Spleen (tissue), 11 donors: ENCODE results near the gene SUSD6. TPM values are rescaled to one million over a fixed set of nuclear protein-coding genes. Genes with fewer than 3 reads are reported as not detected.
A peak's percentile ranks its signal among the peaks of the same experiment; 100 is the strongest.

Experiments
- DNase-seq: peaks from one replicate; pipeline ENCODE4 v3.0.0-alpha.2; 2020
- H3K27ac ChIP-seq, 8 donors: fragments of 200-600 bp; sonication (generic) in 7 of 8; 1 replicate in 4 of 8; 2 replicates in 4 of 8; pipeline versions ENCODE4 v1.5.0 to v1.8.0; 2016 to 2021; ENCODE audit warnings: inconsistent platforms in 4 of 8, mild to moderate bottlenecking in 4 of 8, moderate library complexity in 1 of 8
- H3K27me3 ChIP-seq, 7 donors: fragments of 200-600 bp; sonication (generic) in 6 of 7; replicated peaks in 1 of 7; 1 replicate in 4 of 7; 2 replicates in 3 of 7; pipeline versions ENCODE4 v1.5.0 to v1.8.0; 2016 to 2021; ENCODE audit warnings: inconsistent platforms in 3 of 7, mild to moderate bottlenecking in 1 of 7
- H3K36me3 ChIP-seq, 6 donors: fragments of 200-600 bp; sonication (generic) in 5 of 6; 1 replicate in 4 of 6; 2 replicates in 2 of 6; pipeline versions ENCODE4 v1.5.0 to v1.8.0; 2016 to 2021; ENCODE audit warnings: inconsistent platforms in 2 of 6
- H3K4me1 ChIP-seq, 6 donors: fragments of 200-600 bp; sonication (generic) in 5 of 6; 1 replicate in 3 of 6; 2 replicates in 3 of 6; pipeline versions ENCODE4 v1.5.0 to v1.8.0; 2016 to 2021; ENCODE audit warnings: inconsistent platforms in 3 of 6
- H3K4me3 ChIP-seq, 8 donors: fragments of 200-600 bp; sonication (generic) in 7 of 8; 1 replicate in 4 of 8; 2 replicates in 4 of 8; pipeline versions ENCODE4 v1.5.0 to v1.8.0; 2016 to 2021; ENCODE audit warnings: inconsistent platforms in 4 of 8, mild to moderate bottlenecking in 4 of 8, moderate library complexity in 2 of 8
- H3K9me3 ChIP-seq, 8 donors: fragments of 200-600 bp; sonication (generic) in 7 of 8; 1 replicate in 4 of 8; 2 replicates in 4 of 8; pipeline versions ENCODE4 v1.5.0 to v1.8.0; 2016 to 2021; ENCODE audit warnings: inconsistent platforms in 4 of 8
- POLR2A ChIP-seq, 3 donors: fragments of 450-650 bp; IDR thresholded peaks; one replicate each; pipeline ENCODE4 v1.5.1; 2017; ENCODE audit warnings: antibody characterized with exemption in 3 of 3, mild to moderate bottlenecking in 1 of 3
- POLR2AphosphoS5 ChIP-seq, 3 donors: sonication (generic); formaldehyde crosslinking; IDR thresholded peaks; one replicate each; pipeline ENCODE4 v1.5.1; 2017; ENCODE audit warnings: antibody characterized with exemption in 3 of 3
- WGBS, 5 donors: extraction: QIAGEN DNeasy Blood & Tissue Kit in 3 of 5; methylation state at CpG; one replicate each; pipeline versions ENCODE4 v1.1.5 to v1.1.7; 2013 to 2018; 5-methylcytosine and 5-hydroxymethylcytosine counted together
- intact Hi-C: fragments of 100-400 bp; cut with DNase I; formaldehyde crosslinking; loops from one replicate; pipeline ENCODE4 v1.15.0; 2023; ENCODE audit warnings: low total_unique reads
- polyA plus RNA-seq, 3 donors: library from polyadenylated mRNA; stranded (reverse); fragments of 200-250 nt; gene quantifications; one replicate each; pipeline ENCODE4 v1.2.1, GENCODE V29; 2013
- total RNA-seq, 7 donors: library from RNA; depleted of rRNA in 3 of 7; stranded (reverse); fragments of >200 nt in 3 of 7; fragmentation: NEBNext Ultra II Directional in 4 of 7; extraction: Animal tissue kit (Norgen Biotek cat#: 25700) in 4 of 7; gene quantifications; one replicate each; pipeline versions ENCODE4 v1.1.0 to v1.2.1, GENCODE V29; 2016 to 2021
- TF ChIP-seq, protein P1 (sequence below), 11 experiments: fragments of 200-600 bp in 7 of 11; fragments of 450-650 bp in 4 of 11; sonication (generic) in 4 of 11; IDR thresholded peaks in 8 of 11; conservative IDR thresholded peaks in 3 of 11; 1 replicate in 7 of 11; 2 replicates in 4 of 11; pipeline versions ENCODE4 v1.4.0 to v1.8.0; 2016 to 2021; ENCODE audit warnings: antibody characterized with exemption in 11 of 11, inconsistent platforms in 4 of 11, mild to moderate bottlenecking in 1 of 11
- donor health status: healthy with polysubstance abuse.
- donor health status: DM: no; HTN: no; CAD: no; lungs with moderate emphysema.
- donor health status: DM: no; HTN: no; CAD: no.
- donor health status: Bipolar disorder and iron deficiency.
- donor health status: healthy.
- donor health status: DM: no; HTN: no; CAD: no.
- donor health status: DM: yes; HTN: yes; CAD: no.

SUSD6 gene
- total and polyA plus RNA-seq, 10 donors, result 10.7 to 120 (median 86.4) TPM

DNA sequence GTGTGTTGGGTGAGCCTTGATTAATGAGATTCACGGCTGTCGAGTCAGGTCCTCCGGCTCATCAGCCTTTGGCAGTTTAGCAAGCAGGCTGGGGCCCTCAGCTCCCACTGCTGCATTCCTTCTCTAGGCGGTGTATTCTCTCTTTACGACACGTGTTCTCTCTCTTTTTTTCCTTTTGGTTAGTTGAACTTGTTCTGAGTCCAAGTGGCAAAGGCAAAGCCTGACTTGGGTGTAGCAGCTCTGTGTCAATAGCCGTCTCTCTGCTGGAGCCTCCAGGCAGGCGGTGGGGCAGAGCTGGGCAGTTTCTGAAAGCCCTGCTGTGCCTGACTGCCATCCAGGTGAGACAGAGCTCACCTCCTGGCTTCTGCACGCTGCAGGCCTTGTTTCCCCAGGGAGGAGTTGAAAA lies 46.6 kb downstream of the SUSD6 start:
- Histone ChIP-seq H3K4me3 (no peak overlapping the region), H3K27ac (peak overlapping the region in 2 of 8 donors; percentile 12 to 39), H3K27me3 (no peaks in the 10 kb centered on the region), H3K9me3 (no peaks in the 10 kb centered on the region), H3K4me1 (peaks cover 24 to 100% (median 68%) of the 10 kb centered on the region in 6 donors), H3K36me3 (peaks cover 0 to 47% (median 20%) of the 10 kb centered on the region in 6 donors)
- DNase-seq, result no peak
- WGBS, 5 donors, result 82 to 92% (median 87%) methylated on average over 9 of the region's 9 CpGs
- TF ChIP-seq, protein P1, sequence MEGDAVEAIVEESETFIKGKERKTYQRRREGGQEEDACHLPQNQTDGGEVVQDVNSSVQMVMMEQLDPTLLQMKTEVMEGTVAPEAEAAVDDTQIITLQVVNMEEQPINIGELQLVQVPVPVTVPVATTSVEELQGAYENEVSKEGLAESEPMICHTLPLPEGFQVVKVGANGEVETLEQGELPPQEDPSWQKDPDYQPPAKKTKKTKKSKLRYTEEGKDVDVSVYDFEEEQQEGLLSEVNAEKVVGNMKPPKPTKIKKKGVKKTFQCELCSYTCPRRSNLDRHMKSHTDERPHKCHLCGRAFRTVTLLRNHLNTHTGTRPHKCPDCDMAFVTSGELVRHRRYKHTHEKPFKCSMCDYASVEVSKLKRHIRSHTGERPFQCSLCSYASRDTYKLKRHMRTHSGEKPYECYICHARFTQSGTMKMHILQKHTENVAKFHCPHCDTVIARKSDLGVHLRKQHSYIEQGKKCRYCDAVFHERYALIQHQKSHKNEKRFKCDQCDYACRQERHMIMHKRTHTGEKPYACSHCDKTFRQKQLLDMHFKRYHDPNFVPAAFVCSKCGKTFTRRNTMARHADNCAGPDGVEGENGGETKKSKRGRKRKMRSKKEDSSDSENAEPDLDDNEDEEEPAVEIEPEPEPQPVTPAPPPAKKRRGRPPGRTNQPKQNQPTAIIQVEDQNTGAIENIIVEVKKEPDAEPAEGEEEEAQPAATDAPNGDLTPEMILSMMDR (IDR thresholded peaks at IDR 0.05 in 8 of 11, conservative IDR thresholded peaks at IDR 0.05 in 3 of 11), result no peak
- intact Hi-C loops, result no loop called here

GRCh38 chr14:69658664-69659261 lies 47.4 kb downstream of the SUSD6 start:
- no peaks in the 10 kb centered on the region for H3K27me3 ChIP-seq
- no peaks in the 10 kb centered on the region for H3K9me3 ChIP-seq
- H3K4me3 ChIP-seq, result no peak overlapping the region
- H3K27ac ChIP-seq, result peak overlapping the region in 2 of 8 donors; percentile 15 to 39
- H3K4me1 ChIP-seq, result peaks cover 22 to 100% (median 68%) of the 10 kb centered on the region in 6 donors
- TF ChIP-seq POLR2A (IDR thresholded peaks at IDR 0.05) (no peak), POLR2AphosphoS5 (IDR thresholded peaks at IDR 0.05) (no peak)
- TF ChIP-seq, protein P1 (IDR thresholded peaks at IDR 0.05 in 8 of 11, conservative IDR thresholded peaks at IDR 0.05 in 3 of 11), result no peak
- 75 to 89% (median 79%) methylated on average over 8 of the region's 8 CpGs for WGBS, 5 donors
- no peak for DNase-seq
- peaks cover 0 to 47% (median 20%) of the 10 kb centered on the region in 6 donors for H3K36me3 ChIP-seq
- intact Hi-C loops, result no loop called here

GRCh38 chr14:69660344-69661193 lies 49.2 kb downstream of the SUSD6 start:
- intact Hi-C loops, result no loop called here
- 81 to 92% (median 87%) methylated on average over 2 of the region's 2 CpGs for WGBS, 5 donors
- peak overlapping the region in 4 of 8 donors; percentile 6 to 59 (median 14) for H3K27ac ChIP-seq
- no peaks in the 10 kb centered on the region for H3K27me3 ChIP-seq
- H3K4me1 ChIP-seq, result peaks cover 24 to 100% (median 71%) of the 10 kb centered on the region in 6 donors
- H3K9me3 ChIP-seq, result no peaks in the 10 kb centered on the region
- H3K36me3 ChIP-seq, result peaks cover 0 to 47% (median 20%) of the 10 kb centered on the region in 6 donors
- no peak for DNase-seq
- TF ChIP-seq POLR2A (IDR thresholded peaks at IDR 0.05), result no peak
- TF ChIP-seq POLR2AphosphoS5 (IDR thresholded peaks at IDR 0.05), result no peak
- TF ChIP-seq, protein P1 (IDR thresholded peaks at IDR 0.05 in 8 of 11, conservative IDR thresholded peaks at IDR 0.05 in 3 of 11), result no peak
- H3K4me3 ChIP-seq, result no peak overlapping the region

DNA sequence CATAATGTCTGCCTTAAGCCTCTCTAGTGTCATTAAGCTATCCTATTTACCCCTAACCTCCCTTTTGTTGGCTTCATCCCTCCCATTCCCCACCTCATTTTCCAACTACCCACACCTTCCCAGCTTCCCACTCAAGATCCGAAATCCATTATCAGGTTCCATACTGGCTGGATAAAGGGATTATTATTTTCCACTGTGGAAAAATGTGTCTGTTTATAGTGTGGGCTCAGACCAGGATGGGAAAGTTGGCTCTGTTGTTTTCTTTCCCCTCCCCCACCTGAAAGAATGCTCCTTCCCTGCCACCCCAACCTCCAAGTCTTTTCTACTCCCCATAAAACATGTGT lies 49.8 kb downstream of the SUSD6 start:
- TF ChIP-seq, protein P1 (IDR thresholded peaks at IDR 0.05 in 8 of 11, conservative IDR thresholded peaks at IDR 0.05 in 3 of 11), result no peak
- no peak for TF ChIP-seq POLR2AphosphoS5 (IDR thresholded peaks at IDR 0.05)
- peaks cover 0 to 47% (median 20%) of the 10 kb centered on the region in 6 donors for H3K36me3 ChIP-seq
- peak overlapping the region in 2 of 8 donors; percentile 6 to 59 for H3K27ac ChIP-seq
- no peak for DNase-seq
- no peaks in the 10 kb centered on the region for H3K27me3 ChIP-seq
- peaks cover 24 to 100% (median 71%) of the 10 kb centered on the region in 6 donors for H3K4me1 ChIP-seq
- H3K9me3 ChIP-seq, result no peaks in the 10 kb centered on the region
- no peak overlapping the region for H3K4me3 ChIP-seq
- 93 to 100% (median 96%) methylated on average over 1 of the region's 1 CpG for WGBS, 5 donors
- intact Hi-C loops, result no loop called here
